Measurements from ENCODE around the gene ZC3H11A.
"Not testable (repeated sequence)": the region's sequence is repeated elsewhere in the genome, so short reads cannot be mapped to it uniquely, and the experiment has no call there.

ZC3H11A gene

GRCh38 chr1:203789966-203790365 lies 5.5 kb upstream of the ZC3H11A start:
- DNase-seq: no peak

- no peak for DNase-seq
These were observed 3.9 kb upstream of the ZC3H11A start for GRCh38 chr1:203791498-203791897.

GRCh38 chr1:203792486-203792885 lies 2.9 kb upstream of the ZC3H11A start:
- no peak for DNase-seq

- DNase-seq: not testable (repeated sequence)
These were observed 1.9 kb upstream of the ZC3H11A start for GRCh38 chr1:203793561-203793960.

- DNase-seq: no peak
These were observed 521 bp upstream of the ZC3H11A start for GRCh38 chr1:203794764-203795440.

GRCh38 chr1:203796236-203796605 lies 798 bp downstream of the ZC3H11A start:
- no peak for DNase-seq

GRCh38 chr1:203797216-203797615 lies 1.8 kb downstream of the ZC3H11A start:
- no peak for DNase-seq

GRCh38 chr1:203797948-203798655 lies 2.7 kb downstream of the ZC3H11A start:
- no peak for DNase-seq

GRCh38 chr1:203799157-203799556 lies 3.7 kb downstream of the ZC3H11A start:
- no peak for DNase-seq

GRCh38 chr1:203799971-203800370 lies 4.5 kb downstream of the ZC3H11A start:
- no peak for DNase-seq

- DNase-seq: no peak
These were observed 10.3 kb downstream of the ZC3H11A start for GRCh38 chr1:203805689-203806088.

- DNase-seq: no peak
These were observed 11.8 kb downstream of the ZC3H11A start for GRCh38 chr1:203807196-203807595.

GRCh38 chr1:203813581-203814341 lies 18.3 kb downstream of the ZC3H11A start:
- no peak for DNase-seq

- DNase-seq: no peak
These were observed 23.0 kb downstream of the ZC3H11A start for GRCh38 chr1:203818399-203818798.

GRCh38 chr1:203823306-203823705 lies 27.9 kb downstream of the ZC3H11A start:
- no peak for DNase-seq

- DNase-seq: no peak
These were observed 30.8 kb downstream of the ZC3H11A start for GRCh38 chr1:203826175-203826574.

GRCh38 chr1:203828002-203828401 lies 32.6 kb downstream of the ZC3H11A start:
- DNase-seq: no peak

GRCh38 chr1:203828503-203828902 lies 33.1 kb downstream of the ZC3H11A start:
- DNase-seq: no peak

GRCh38 chr1:203829247-203829646 lies 33.8 kb downstream of the ZC3H11A start:
- DNase-seq: not testable (repeated sequence)

- DNase-seq: no peak
These were observed 40.1 kb downstream of the ZC3H11A start for GRCh38 chr1:203835476-203835875.

GRCh38 chr1:203839081-203839480 lies 43.7 kb downstream of the ZC3H11A start:
- no peak for DNase-seq

- DNase-seq: no peak
These were observed 44.9 kb downstream of the ZC3H11A start for GRCh38 chr1:203840208-203840808.

GRCh38 chr1:203842559-203842876 lies 47.1 kb downstream of the ZC3H11A start:
- DNase-seq: no peak

- DNase-seq: no peak
These were observed 48.0 kb downstream of the ZC3H11A start for GRCh38 chr1:203843435-203843834.

Data from NCI-H1930 (cell line).